ENCODE results near the gene CIAO1.

The CIAO1 gene

DNA sequence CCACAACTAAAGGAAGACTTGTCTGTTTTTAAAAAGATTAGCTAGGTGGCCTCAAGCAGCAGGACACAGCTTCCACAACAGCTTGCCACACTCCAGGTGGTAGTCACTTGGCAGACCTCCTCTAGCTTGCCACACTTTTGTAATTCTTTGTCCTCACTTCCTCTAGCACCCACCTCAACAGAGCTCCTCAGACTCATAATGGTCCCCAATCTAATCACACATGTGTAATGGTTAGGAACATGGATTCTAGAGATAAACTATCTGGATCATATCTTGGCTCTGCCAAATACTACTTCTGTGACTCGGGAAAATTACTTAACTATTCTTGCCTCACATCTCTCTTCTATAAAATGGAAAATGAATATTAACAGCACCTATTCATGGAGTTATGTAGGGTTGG, 35.8 kb downstream of the CIAO1 start:
- no peak for DNase-seq (ENCODE audit: low read depth)
- no peak overlapping the region for H3K4me3 ChIP-seq (ENCODE audit: control insufficient read depth, low read depth, low read length)

DNA sequence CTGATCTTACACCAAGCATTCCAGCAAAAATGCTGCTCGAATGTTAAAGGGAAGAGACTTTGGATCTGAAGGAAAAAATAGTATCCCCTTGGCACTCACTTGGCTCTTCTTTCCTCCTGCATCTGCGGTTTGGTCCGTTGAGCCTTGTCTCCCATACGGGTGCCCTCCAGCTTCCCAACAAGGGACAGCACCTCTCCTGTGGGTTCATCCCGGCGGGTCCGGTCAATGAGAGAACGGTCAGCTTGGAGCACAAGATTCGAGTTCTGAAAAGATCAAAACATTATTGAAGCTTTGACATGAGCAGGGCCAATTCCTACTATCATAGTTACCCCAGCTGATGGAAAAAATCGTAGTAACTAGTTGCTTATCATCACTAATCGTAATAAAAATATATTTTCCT, 38.6 kb downstream of the CIAO1 start:
- peak overlapping the region; percentile 100 for H3K4me3 ChIP-seq (ENCODE audit: control insufficient read depth, low read depth, low read length)
- no peak for DNase-seq (ENCODE audit: low read depth)
- TF ChIP-seq, protein P1, sequence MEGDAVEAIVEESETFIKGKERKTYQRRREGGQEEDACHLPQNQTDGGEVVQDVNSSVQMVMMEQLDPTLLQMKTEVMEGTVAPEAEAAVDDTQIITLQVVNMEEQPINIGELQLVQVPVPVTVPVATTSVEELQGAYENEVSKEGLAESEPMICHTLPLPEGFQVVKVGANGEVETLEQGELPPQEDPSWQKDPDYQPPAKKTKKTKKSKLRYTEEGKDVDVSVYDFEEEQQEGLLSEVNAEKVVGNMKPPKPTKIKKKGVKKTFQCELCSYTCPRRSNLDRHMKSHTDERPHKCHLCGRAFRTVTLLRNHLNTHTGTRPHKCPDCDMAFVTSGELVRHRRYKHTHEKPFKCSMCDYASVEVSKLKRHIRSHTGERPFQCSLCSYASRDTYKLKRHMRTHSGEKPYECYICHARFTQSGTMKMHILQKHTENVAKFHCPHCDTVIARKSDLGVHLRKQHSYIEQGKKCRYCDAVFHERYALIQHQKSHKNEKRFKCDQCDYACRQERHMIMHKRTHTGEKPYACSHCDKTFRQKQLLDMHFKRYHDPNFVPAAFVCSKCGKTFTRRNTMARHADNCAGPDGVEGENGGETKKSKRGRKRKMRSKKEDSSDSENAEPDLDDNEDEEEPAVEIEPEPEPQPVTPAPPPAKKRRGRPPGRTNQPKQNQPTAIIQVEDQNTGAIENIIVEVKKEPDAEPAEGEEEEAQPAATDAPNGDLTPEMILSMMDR (conservative IDR thresholded peaks at IDR 0.05; ENCODE audit: control insufficient read depth, insufficient read depth, low read depth, low read length) = no peak

More for the DNA sequence above, 35.8 kb downstream of the CIAO1 start:
- TF ChIP-seq, protein P1 (conservative IDR thresholded peaks at IDR 0.05; ENCODE audit: control insufficient read depth, insufficient read depth, low read depth, low read length) = no peak

DNA sequence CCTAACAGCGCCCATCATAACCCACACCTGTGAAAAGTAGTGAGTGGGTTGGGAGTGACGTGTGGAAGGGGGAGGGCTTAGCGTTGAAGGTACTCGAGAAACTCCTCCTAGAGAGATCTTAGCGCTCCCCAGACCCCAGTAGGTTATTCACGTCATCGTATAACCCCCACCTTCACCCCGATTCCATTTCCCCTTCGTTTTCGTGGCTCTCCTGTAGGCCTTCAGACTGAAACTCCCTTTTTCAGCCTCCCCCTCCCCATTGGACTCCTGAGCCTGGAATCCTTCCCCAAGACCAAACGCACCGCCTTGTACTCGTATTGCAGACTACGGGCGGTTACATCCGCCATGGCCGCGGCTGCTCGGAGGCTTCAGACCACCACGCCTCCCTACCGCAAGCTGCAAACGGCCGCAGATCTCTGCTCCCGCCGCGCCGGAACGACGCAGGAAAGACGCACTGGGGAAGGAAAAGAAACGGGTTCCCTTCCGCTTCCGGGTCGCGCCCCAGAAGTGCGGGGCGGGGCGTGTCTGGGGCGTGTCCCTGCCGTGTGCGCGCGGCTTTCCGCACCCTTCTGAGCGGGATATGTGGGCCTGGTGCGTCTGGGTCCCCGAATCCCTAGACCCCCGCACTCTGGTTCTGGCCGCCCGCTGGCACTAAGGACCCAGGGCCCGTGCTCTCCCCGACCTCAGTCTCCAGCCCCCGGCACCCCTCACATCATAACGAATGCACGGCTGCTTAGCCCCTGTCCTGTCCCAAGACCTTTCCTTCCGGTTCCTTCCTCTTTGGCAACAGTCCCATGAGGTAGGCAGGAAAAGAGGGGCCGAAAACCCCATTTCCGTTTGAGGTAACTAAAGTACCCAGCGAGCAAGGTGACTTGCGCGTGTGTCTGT, 39.3 kb downstream of the CIAO1 start, which contains the start of gene SNRNP200:
SNRNP200 (minus strand) TSS at position 456 of the 888 bp plus-strand sequence; CDS start at position 347, 109 bp downstream.
- peak within 1 kb of the TSS; percentile 100 for H3K4me3 ChIP-seq (ENCODE audit: control insufficient read depth, low read depth, low read length)
- TF ChIP-seq, protein P1 (conservative IDR thresholded peaks at IDR 0.05; ENCODE audit: control insufficient read depth, insufficient read depth, low read depth, low read length) = no peak
- DNase-seq (ENCODE audit: low read depth) = peak; percentile 77

DNA sequence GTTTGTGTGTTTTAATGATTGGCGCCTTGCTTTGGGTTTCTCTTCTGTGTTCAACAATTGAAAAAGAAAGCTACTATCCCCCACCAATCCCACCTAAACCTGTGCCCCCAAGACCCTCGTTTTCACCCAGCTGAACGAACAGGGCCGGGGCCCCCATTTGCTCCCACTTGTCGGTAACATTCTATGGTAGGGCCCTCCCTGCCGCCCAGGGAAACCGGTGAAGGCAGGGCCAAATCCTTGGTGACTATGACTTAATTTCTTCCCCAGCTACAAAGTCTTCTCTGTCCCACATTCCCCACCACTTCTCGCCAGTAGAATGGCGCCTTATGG, 39.9 kb downstream of the CIAO1 start:
- no peak for DNase-seq (ENCODE audit: low read depth)
- peak overlapping the region; percentile 100 for H3K4me3 ChIP-seq (ENCODE audit: control insufficient read depth, low read depth, low read length)
- TF ChIP-seq, protein P1 (conservative IDR thresholded peaks at IDR 0.05; ENCODE audit: control insufficient read depth, insufficient read depth, low read depth, low read length) = no peak

DNA sequence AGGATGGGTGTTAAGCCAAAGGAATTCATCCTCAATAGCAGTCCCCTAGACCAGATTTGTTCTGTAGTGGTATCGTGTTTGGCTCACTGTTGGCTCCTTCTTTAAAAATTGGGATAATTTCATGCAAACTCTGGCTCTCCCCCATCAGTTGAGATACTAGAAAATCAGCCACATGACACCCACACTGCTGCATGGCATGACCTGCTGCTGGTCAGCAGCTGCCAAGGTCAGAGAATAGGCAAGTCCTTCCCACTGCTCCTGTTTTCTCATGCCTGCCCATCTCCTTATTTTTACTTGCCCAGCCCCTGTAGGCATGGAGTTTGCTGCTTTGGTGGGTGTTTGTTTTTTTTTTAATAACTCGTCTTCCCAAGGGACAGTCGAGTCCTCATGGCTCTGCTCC, 40.3 kb downstream of the CIAO1 start:
- TF ChIP-seq, protein P1 (conservative IDR thresholded peaks at IDR 0.05; ENCODE audit: control insufficient read depth, insufficient read depth, low read depth, low read length) = no peak
- peak overlapping the region; percentile 100 for H3K4me3 ChIP-seq (ENCODE audit: control insufficient read depth, low read depth, low read length)
- DNase-seq (ENCODE audit: low read depth) = no peak

DNA sequence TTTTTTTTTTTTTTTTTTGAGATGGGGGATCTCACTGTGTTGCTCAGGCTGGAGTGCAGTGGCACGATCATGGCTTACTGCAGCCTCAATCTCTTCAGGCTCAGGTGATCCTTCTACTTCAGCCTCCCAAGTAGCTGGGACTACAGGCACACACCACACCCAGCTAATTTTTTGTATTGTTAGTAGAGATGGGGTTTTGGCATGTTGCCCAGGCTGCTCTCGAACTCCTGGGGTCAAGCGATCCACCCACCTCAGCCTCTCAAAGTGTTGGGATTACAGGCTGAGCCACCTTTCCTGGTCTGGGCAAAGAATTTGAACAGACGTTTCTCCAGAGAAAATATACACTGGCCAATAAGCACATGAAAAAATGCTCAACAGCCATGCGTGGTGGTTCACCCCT, 42.2 kb downstream of the CIAO1 start:
- no peak overlapping the region for H3K4me3 ChIP-seq (ENCODE audit: control insufficient read depth, low read depth, low read length)
- DNase-seq (ENCODE audit: low read depth) = no peak
- TF ChIP-seq, protein P1 (conservative IDR thresholded peaks at IDR 0.05; ENCODE audit: control insufficient read depth, insufficient read depth, low read depth, low read length) = no peak

Data from fibroblast of mammary gland (primary cell).